ENCODE results near the gene PCDHGA9. TPM values are rescaled to one million over a fixed set of nuclear protein-coding genes. Genes with fewer than 3 reads are reported as not detected.
A peak's percentile ranks its signal among the peaks of the same experiment; 100 is the strongest.
"Not testable (repeated sequence)": the region's sequence is repeated elsewhere in the genome, so short reads cannot be mapped to it uniquely, and the experiment has no call there.

The PCDHGA9 gene
- total and polyA plus RNA-seq, 10 of the 15 experiments (the other 5 are each of a cell fraction or from before 2014, with no cell fraction given) = 0.08 to 0.63 (median 0.29) TPM; not detected in 2

DNA sequence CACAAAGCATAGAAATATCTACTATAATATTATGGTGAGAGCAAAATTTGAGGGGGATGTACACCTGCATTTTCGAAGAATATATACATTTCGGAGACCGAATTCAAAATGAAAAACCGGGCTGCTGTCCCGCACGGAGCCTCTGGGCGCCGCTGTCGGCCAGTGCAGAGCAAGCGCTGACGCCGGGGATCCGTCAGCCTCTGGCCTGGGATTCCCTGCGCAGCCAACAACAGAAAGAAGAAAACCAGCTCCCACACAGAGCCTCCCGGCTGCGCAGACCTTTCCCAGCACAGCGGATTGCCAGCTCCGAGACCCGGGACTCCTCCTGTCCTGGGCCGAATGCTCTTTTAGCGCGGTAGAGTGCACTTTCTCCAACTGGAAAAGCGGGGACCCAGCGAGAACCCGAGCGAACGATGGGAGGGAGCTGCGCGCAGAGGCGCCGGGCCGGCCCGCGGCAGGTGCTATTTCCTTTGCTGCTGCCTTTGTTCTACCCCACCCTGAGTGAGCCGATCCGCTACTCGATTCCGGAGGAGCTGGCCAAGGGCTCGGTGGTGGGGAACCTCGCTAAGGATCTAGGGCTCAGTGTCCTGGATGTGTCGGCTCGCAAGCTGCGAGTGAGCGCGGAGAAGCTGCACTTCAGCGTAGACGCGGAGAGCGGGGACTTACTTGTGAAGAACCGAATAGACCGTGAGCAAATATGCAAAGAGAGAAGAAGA lies 5.4 kb downstream of the PCDHGA9 start, which contains the start of gene PCDHGB6:
PCDHGB6 (plus strand) TSS at position 232 of the 716 bp plus-strand sequence; CDS start at position 414, 182 bp downstream.
- ChIA-PET SMC1A (ENCODE audit: uncharacterized antibody, unreplicated experiment) (interaction anchor here (1.6 kb wide), 1 partner anchor 150 kb away, joined by 4 read pairs; no protein-coding TSS in a partner anchor), CTCF (interaction anchor here (1.1 to 3.7 kb wide), 6 partner anchors 11 to 156 kb away, joined by 3 to 20 read pairs (median 8); partner anchors contain the start of genes PCDHGA12, PCDHGB3 and PCDHGC3), RAD21 (ENCODE audit: unreplicated experiment) (interaction anchor here (1.0 kb wide), 1 partner anchor 156 kb away, joined by 4 read pairs; no protein-coding TSS in a partner anchor)
- H3K27ac ChIP-seq (ENCODE audit: control insufficient read depth, insufficient read depth); FAIRE-seq; H4K20me1 ChIP-seq (ENCODE audit: control insufficient read depth, insufficient read depth); H3K36me3 ChIP-seq (ENCODE audit: control insufficient read depth in 2 of 2, insufficient read depth in 2 of 2, low read length in 1 of 2); H3K27me3 ChIP-seq (replicated peaks in 1 of 2; ENCODE audit: control insufficient read depth in 2 of 2, insufficient read depth in 2 of 2, low read length in 1 of 2); H2AFZ ChIP-seq (ENCODE audit: control insufficient read depth, low read depth, low read length); in situ Hi-C loops (cut with MboI); H3K4me3 ChIP-seq; H3K4me1 ChIP-seq (ENCODE audit: control insufficient read depth, insufficient read depth, low read length); BruUV-seq (replicated peaks); DNase-seq (ENCODE audit: low read depth, low spot score); POLR2A ChIA-PET; H3K9ac ChIP-seq (ENCODE audit: control insufficient read depth, insufficient read depth, low read length); intact Hi-C loops (cut with micrococcal nuclease; ENCODE audit: unreplicated experiment); H3K79me2 ChIP-seq (ENCODE audit: control insufficient read depth, insufficient read depth, low read length): not testable (repeated sequence)
- H3K9me3 ChIP-seq (replicated peaks; ENCODE audit: control insufficient read depth, insufficient read depth, low read length) = peaks cover 13% of the 10 kb centered on the region; the same call in 2 of the 3 replicates
- 0 out of 2 replicates have a peak within 1 kb of the TSS, but pooled peaks have one; percentile 9 for H3K4me2 ChIP-seq (ENCODE audit: control insufficient read depth, insufficient read depth)
- 81% methylated on average over 43 of the region's 51 CpGs for WGBS (ENCODE audit: insufficient coverage, insufficient replicate concordance, low lambda C conversion rate, missing lambda C conversion rate)
- TF ChIP-seq CBX5 (IDR thresholded peaks at IDR 0.05; ENCODE audit: low read depth) (0 out of 2 replicates have a peak, but pooled peaks have one; percentile 64), CREM (IDR thresholded peaks at IDR 0.05; ENCODE audit: low read depth) (peak; percentile 41; the same call in 1 of the 2 replicates), CREB1 (IDR thresholded peaks at IDR 0.05; ENCODE audit: low read depth) (0 out of 2 replicates have a peak, but pooled peaks have one; percentile 35), RAD21 (IDR thresholded peaks at IDR 0.05; ENCODE audit: insufficient read depth, low read depth, low read length) (peak; percentile 54)
- TF ChIP-seq, protein P1, sequence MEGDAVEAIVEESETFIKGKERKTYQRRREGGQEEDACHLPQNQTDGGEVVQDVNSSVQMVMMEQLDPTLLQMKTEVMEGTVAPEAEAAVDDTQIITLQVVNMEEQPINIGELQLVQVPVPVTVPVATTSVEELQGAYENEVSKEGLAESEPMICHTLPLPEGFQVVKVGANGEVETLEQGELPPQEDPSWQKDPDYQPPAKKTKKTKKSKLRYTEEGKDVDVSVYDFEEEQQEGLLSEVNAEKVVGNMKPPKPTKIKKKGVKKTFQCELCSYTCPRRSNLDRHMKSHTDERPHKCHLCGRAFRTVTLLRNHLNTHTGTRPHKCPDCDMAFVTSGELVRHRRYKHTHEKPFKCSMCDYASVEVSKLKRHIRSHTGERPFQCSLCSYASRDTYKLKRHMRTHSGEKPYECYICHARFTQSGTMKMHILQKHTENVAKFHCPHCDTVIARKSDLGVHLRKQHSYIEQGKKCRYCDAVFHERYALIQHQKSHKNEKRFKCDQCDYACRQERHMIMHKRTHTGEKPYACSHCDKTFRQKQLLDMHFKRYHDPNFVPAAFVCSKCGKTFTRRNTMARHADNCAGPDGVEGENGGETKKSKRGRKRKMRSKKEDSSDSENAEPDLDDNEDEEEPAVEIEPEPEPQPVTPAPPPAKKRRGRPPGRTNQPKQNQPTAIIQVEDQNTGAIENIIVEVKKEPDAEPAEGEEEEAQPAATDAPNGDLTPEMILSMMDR (IDR thresholded peaks at IDR 0.05 in 2 of 3, conservative IDR thresholded peaks at IDR 0.05 in 1 of 3; ENCODE audit: control insufficient read depth in 2 of 3, extremely low read depth in 1 of 3, insufficient read depth in 1 of 3, low read depth in 3 of 3, low read length in 3 of 3) = peak; percentile 56 to 57 (median 56); a peak in 5 of 6 replicates
- ATAC-seq = peak; percentile 69

All from GM12878 (cell line).